ENCODE data around the gene PTGDS. TPM values are rescaled to one million over a fixed set of nuclear protein-coding genes. Genes with fewer than 3 reads are reported as not detected.

PTGDS gene
- total RNA-seq, 1 experiment from 2014 or later = not detected

- no peaks in the 10 kb centered on the region for H3K4me1 Mint-ChIP-seq (ENCODE audit: low read depth, unreplicated experiment)
- BruUV-seq (replicated peaks) = no TSS peak
- peak; percentile 71 for DNase-seq
- H3K27ac Mint-ChIP-seq (ENCODE audit: unreplicated experiment) = peak overlapping the region; percentile 58
- H3K4me3 Mint-ChIP-seq (ENCODE audit: low read depth, unreplicated experiment) = no peak overlapping the region
- intact Hi-C loops (cut with micrococcal nuclease; ENCODE audit: unreplicated experiment) = no loop called here
- no peaks in the 10 kb centered on the region for H3K27me3 Mint-ChIP-seq (ENCODE audit: unreplicated experiment)
- H3K36me3 Mint-ChIP-seq (ENCODE audit: insufficient read depth, unreplicated experiment) = peaks cover 17% of the 10 kb centered on the region
- no peak for TF ChIP-seq CTCF (IDR thresholded peaks at IDR 0.05; ENCODE audit: unreplicated experiment)
- CTCF ChIA-PET = interaction anchor here (0.6 kb wide), 1 partner anchor 54 kb away, joined by 8 read pairs; no protein-coding TSS in a partner anchor
- no peaks in the 10 kb centered on the region for H3K9me3 Mint-ChIP-seq (ENCODE audit: low read depth, unreplicated experiment)
Measured at GRCh38 chr9:137021979-137022661, 44.8 kb downstream of the PTGDS start.

GRCh38 chr9:137022662-137023008 is 45.3 kb downstream of the PTGDS start:
- no TSS peak for BruUV-seq (replicated peaks)
- Mint-ChIP-seq H3K4me3 (ENCODE audit: low read depth, unreplicated experiment) (no peak overlapping the region), H3K36me3 (ENCODE audit: insufficient read depth, unreplicated experiment) (peaks cover 23% of the 10 kb centered on the region), H3K27me3 (ENCODE audit: unreplicated experiment) (no peaks in the 10 kb centered on the region), H3K9me3 (ENCODE audit: low read depth, unreplicated experiment) (no peaks in the 10 kb centered on the region), H3K4me1 (ENCODE audit: low read depth, unreplicated experiment) (no peaks in the 10 kb centered on the region), H3K27ac (ENCODE audit: unreplicated experiment) (no peak overlapping the region)
- CTCF ChIA-PET = no interaction called here
- intact Hi-C loops (cut with micrococcal nuclease; ENCODE audit: unreplicated experiment) = no loop called here
- no peak for TF ChIP-seq CTCF (IDR thresholded peaks at IDR 0.05; ENCODE audit: unreplicated experiment)
- no peak for DNase-seq

DNA sequence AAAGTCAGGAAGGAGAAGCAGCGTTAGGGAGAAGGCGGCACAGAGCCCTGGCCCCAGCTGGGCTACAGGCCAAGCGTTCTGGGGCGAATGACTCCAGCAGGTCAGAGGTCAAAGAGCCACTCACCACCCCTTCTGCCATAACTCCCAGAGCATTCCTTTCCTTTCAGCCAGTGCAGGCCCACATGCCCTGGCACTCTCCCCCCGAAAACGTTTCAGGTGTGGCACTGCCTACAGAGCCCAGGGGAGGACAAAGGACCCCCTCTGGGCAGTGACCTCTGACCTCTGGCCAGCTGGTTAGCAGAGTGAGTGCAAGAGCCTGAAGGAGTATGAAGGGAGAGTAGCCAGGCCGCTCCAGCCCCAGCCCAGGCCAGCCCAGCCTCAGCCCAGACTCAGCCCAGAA is 45.9 kb downstream of the PTGDS start:
- Mint-ChIP-seq H3K36me3 (ENCODE audit: insufficient read depth, unreplicated experiment) (peaks cover 23% of the 10 kb centered on the region), H3K27me3 (ENCODE audit: unreplicated experiment) (no peaks in the 10 kb centered on the region), H3K27ac (ENCODE audit: unreplicated experiment) (no peak overlapping the region), H3K4me1 (ENCODE audit: low read depth, unreplicated experiment) (no peaks in the 10 kb centered on the region), H3K9me3 (ENCODE audit: low read depth, unreplicated experiment) (no peaks in the 10 kb centered on the region), H3K4me3 (ENCODE audit: low read depth, unreplicated experiment) (no peak overlapping the region)
- no peak for DNase-seq
- no peak for TF ChIP-seq CTCF (IDR thresholded peaks at IDR 0.05; ENCODE audit: unreplicated experiment)
- intact Hi-C loops (cut with micrococcal nuclease; ENCODE audit: unreplicated experiment) = no loop called here
- CTCF ChIA-PET = no interaction called here
- no TSS peak for BruUV-seq (replicated peaks)

GRCh38 chr9:137023583-137023991 is 46.3 kb downstream of the PTGDS start:
- H3K27ac Mint-ChIP-seq (ENCODE audit: unreplicated experiment) = no peak overlapping the region
- H3K4me3 Mint-ChIP-seq (ENCODE audit: low read depth, unreplicated experiment) = no peak overlapping the region
- TF ChIP-seq CTCF (IDR thresholded peaks at IDR 0.05; ENCODE audit: unreplicated experiment) = no peak
- no TSS peak for BruUV-seq (replicated peaks)
- no peak for DNase-seq
- H3K4me1 Mint-ChIP-seq (ENCODE audit: low read depth, unreplicated experiment) = no peaks in the 10 kb centered on the region
- H3K9me3 Mint-ChIP-seq (ENCODE audit: low read depth, unreplicated experiment) = no peaks in the 10 kb centered on the region
- no peaks in the 10 kb centered on the region for H3K27me3 Mint-ChIP-seq (ENCODE audit: unreplicated experiment)
- H3K36me3 Mint-ChIP-seq (ENCODE audit: insufficient read depth, unreplicated experiment) = peaks cover 25% of the 10 kb centered on the region
- intact Hi-C loops (cut with micrococcal nuclease; ENCODE audit: unreplicated experiment) = no loop called here
- CTCF ChIA-PET = no interaction called here
